Heart left ventricle (tissue), 13 donors: ENCODE data around the gene KLF7.

Experiments used
- CTCF ChIP-seq, 12 donors: fragments of 200-600 bp; sonication (generic) in 4 of 12; IDR thresholded peaks; one replicate each; pipeline versions ENCODE4 v1.5.0 to v1.8.0; 2018 to 2022; ENCODE audit warnings: antibody characterized with exemption in 12 of 12, mild to moderate bottlenecking in 5 of 12
- POLR2A ChIP-seq, 2 donors: fragments of 450-650 bp; IDR thresholded peaks; one replicate each; pipeline ENCODE4 v1.6.1; 2017; ENCODE audit warnings: antibody characterized with exemption in 2 of 2, mild to moderate bottlenecking in 2 of 2, moderate library complexity in 2 of 2
- donor health status: ischemic (EF 13 %, LVEDD 7.1; RV severe dilation, severe dysfunction).
- donor health status: DM: no; HTN: yes; CAD: no.
- donor health status: DM: no; HTN: no; CAD: no.
- donor health status: ischemic (EF 25% LVEDD 6.9; RV normal size, moderate dysfunction).
- donor health status: ischemic (EF 25% LVEDD 5.7; RV mildly dilated, moderate dysfunction).
- donor health status: ischemic (EF 35%, LVEDD 5.7; RV mildly dilated, moderate dysfunction).
- donor health status: nonischemic (EF 11% LVEDD 7.7; RV severe dilation, severe dysfunction).
- donor health status: DM: yes; HTN: yes; CAD: no.
- donor health status: PGD.
- donor health status: ischemic (EF 29% LVEDD 5.4; RV normal size, mild dysfunction).
- donor health status: nonischemic (EF 23%, LVEDD 6.1; RV moderate dilation, normal function).

DNA sequence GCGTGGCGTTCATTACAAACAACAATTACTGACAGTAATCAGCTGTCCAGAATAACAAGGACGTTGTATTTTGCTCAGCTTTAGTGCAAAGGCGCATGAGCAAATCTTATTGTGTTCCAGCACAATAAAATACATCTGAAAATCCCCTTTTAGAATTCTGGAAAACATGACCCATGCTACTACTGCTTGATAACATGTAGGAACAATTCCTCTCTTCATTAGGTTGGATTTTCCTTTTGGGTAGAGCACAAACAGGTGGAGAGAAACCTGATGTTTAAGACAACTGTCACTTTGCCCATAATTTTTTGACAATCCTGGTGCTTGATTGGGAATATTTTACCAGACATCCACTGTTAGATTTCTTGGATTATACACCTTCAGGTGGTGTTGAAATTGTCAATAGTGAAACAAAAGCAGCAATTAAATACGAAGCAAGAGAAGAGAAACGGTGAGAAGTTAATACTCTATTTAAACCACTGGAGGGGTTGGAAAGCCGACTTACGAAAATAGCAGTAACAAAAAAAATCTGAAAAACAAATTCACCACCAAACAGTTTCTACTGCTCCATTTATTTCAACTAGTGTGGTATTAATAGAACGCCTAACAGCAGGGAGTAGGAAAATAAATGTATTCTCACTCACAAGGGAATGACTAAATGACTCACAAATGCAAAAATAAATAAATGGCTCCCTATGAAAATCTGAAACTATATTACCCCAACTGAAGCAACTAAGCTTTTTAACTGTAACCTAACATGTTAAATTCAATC is 123.8 kb downstream of the KLF7 start:
- TF ChIP-seq POLR2A (IDR thresholded peaks at IDR 0.05) (no peak), CTCF (IDR thresholded peaks at IDR 0.05) (no peak)
